ENCODE data around the gene MXD4.
A peak's percentile ranks its signal among the peaks of the same experiment; 100 is the strongest.
"Not testable (repeated sequence)": the region's sequence is repeated elsewhere in the genome, so short reads cannot be mapped to it uniquely, and the experiment has no call there.

The MXD4 gene

GRCh38 chr4:2217726-2218125, 44.2 kb downstream of the MXD4 start:
- DNase-seq: peak; percentile 79

GRCh38 chr4:2212831-2213230, 49.1 kb downstream of the MXD4 start:
- no peak for DNase-seq

- not testable (repeated sequence) for DNase-seq
These were observed 59.1 kb downstream of the MXD4 start for GRCh38 chr4:2202789-2203188.

All from islet precursor cell (in vitro differentiated cells).